GM19463 (cell line): ENCODE results near the gene DCTPP1.

ENCODE experiments used
- ATAC-seq: cut with Tn5 transposase; IDR thresholded peaks from one replicate; pipeline ENCODE4 v1.9.1; 2021; ENCODE audit warnings: mild to moderate bottlenecking, moderate library complexity; ENCODE audit not compliant: unreplicated experiment

DCTPP1 gene

GRCh38 chr16:30449116-30449435 is 19.2 kb upstream of the DCTPP1 start:
- no peak for ATAC-seq

- no peak for ATAC-seq
These were observed 17.8 kb upstream of the DCTPP1 start for GRCh38 chr16:30447512-30448226.

GRCh38 chr16:30446203-30446595 is 16.4 kb upstream of the DCTPP1 start:
- ATAC-seq: no peak

GRCh38 chr16:30445408-30446202 is 15.8 kb upstream of the DCTPP1 start, which contains the start of gene SEPHS2:
Gene SEPHS2, minus strand, starts transcription at chr16:30445874. Its CDS starts 147 bp downstream, at chr16:30445727.
- peak; percentile 81 for ATAC-seq

- ATAC-seq: peak; percentile 24
These were observed 15.2 kb upstream of the DCTPP1 start for GRCh38 chr16:30445149-30445407.

GRCh38 chr16:30444231-30445148 is 14.7 kb upstream of the DCTPP1 start:
- ATAC-seq: no peak

- ATAC-seq: no peak
These were observed 13.8 kb upstream of the DCTPP1 start for GRCh38 chr16:30443631-30444030.

- no peak for ATAC-seq
These were observed 10.0 kb upstream of the DCTPP1 start for GRCh38 chr16:30439720-30440348.

GRCh38 chr16:30438835-30439234 is 9.0 kb upstream of the DCTPP1 start:
- ATAC-seq: no peak

GRCh38 chr16:30437511-30438046 is 7.7 kb upstream of the DCTPP1 start:
- no peak for ATAC-seq

- no peak for ATAC-seq
These were observed 5.0 kb upstream of the DCTPP1 start for GRCh38 chr16:30434852-30435251.

- no peak for ATAC-seq
These were observed 669 bp upstream of the DCTPP1 start for GRCh38 chr16:30430428-30430970.

- no peak for ATAC-seq
These were observed 482 bp downstream of the DCTPP1 start for GRCh38 chr16:30429418-30429677.

- no peak for ATAC-seq
These were observed 1.8 kb downstream of the DCTPP1 start for GRCh38 chr16:30428055-30428454.

- no peak for ATAC-seq
These were observed 8.8 kb downstream of the DCTPP1 start for GRCh38 chr16:30421010-30421409.

- no peak for ATAC-seq
These were observed 11.3 kb downstream of the DCTPP1 start for GRCh38 chr16:30418350-30419181.

- ATAC-seq: peak; percentile 75
These were observed 12.1 kb downstream of the DCTPP1 start for GRCh38 chr16:30417529-30418349.

- no peak for ATAC-seq
These were observed 13.0 kb downstream of the DCTPP1 start for GRCh38 chr16:30416624-30417528.
